ENCODE measurements around the gene GALNT11.
"Not testable (repeated sequence)": the region's sequence is repeated elsewhere in the genome, so short reads cannot be mapped to it uniquely, and the experiment has no call there.

GALNT11 gene

DNA sequence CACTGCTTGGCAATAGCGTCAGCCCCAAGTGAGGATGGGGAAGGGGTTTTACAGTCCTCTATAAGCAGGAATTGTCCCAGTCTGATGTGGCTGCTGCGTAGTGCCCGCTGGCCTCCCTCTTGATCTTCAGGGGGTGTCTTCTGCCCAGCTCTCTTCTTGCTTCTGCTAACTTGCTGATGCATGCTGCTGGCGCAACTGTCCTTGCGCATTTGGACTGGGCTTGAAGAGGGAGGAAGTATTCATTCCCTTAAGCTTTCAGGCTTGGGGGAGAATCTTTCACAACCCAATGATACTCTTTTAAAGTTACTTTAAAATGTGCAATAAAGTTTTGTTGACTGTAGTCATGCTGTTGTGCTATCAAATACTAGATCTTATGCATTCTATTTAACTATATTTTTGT is 10.3 kb downstream of the GALNT11 start:
- Histone ChIP-seq H3K9ac (ENCODE audit: insufficient read length, low read depth) (no peak overlapping the region), H3K36me3 (ENCODE audit: insufficient read depth, insufficient read length, low read length) (peaks cover 4% of the 10 kb centered on the region), H3K4me3 (ENCODE audit: insufficient read length, low read depth) (no peak overlapping the region), H3K27me3 (ENCODE audit: insufficient read depth, insufficient read length) (no peaks in the 10 kb centered on the region), H3K9me3 (ENCODE audit: insufficient read depth, low read length) (peaks cover 28% of the 10 kb centered on the region), H3K4me1 (ENCODE audit: insufficient read depth, insufficient read length) (no peaks in the 10 kb centered on the region)
- no peak for DNase-seq (ENCODE audit: low read depth, low spot score)
- TF ChIP-seq ZNF274 (IDR thresholded peaks at IDR 0.05; ENCODE audit: low read depth, low read length) (no peak), SUZ12 (IDR thresholded peaks at IDR 0.05; ENCODE audit: extremely low read depth, insufficient read depth, insufficient read length) (no peak), YY1 (IDR thresholded peaks at IDR 0.05; ENCODE audit: insufficient read depth, insufficient read length) (no peak)

GRCh38 chr7:152038410-152038809 is 12.9 kb downstream of the GALNT11 start:
- not testable (repeated sequence) for H3K9ac ChIP-seq (ENCODE audit: insufficient read length, low read depth); H3K36me3 ChIP-seq (ENCODE audit: insufficient read depth, insufficient read length, low read length); DNase-seq (ENCODE audit: low read depth, low spot score); H3K4me3 ChIP-seq (ENCODE audit: insufficient read length, low read depth); H3K27me3 ChIP-seq (ENCODE audit: insufficient read depth, insufficient read length); H3K4me1 ChIP-seq (ENCODE audit: insufficient read depth, insufficient read length)
- H3K9me3 ChIP-seq (ENCODE audit: insufficient read depth, low read length) = peaks cover 28% of the 10 kb centered on the region

GRCh38 chr7:152043086-152043485 is 17.6 kb downstream of the GALNT11 start:
- H3K4me3 ChIP-seq (ENCODE audit: insufficient read length, low read depth); H3K27me3 ChIP-seq (ENCODE audit: insufficient read depth, insufficient read length); H3K4me1 ChIP-seq (ENCODE audit: insufficient read depth, insufficient read length); H3K9ac ChIP-seq (ENCODE audit: insufficient read length, low read depth); H3K36me3 ChIP-seq (ENCODE audit: insufficient read depth, insufficient read length, low read length); DNase-seq (ENCODE audit: low read depth, low spot score): not testable (repeated sequence)
- H3K9me3 ChIP-seq (ENCODE audit: insufficient read depth, low read length) = peaks cover 17% of the 10 kb centered on the region

GRCh38 chr7:152044909-152045308 is 19.4 kb downstream of the GALNT11 start:
- not testable (repeated sequence) for H3K9me3 ChIP-seq (ENCODE audit: insufficient read depth, low read length); DNase-seq (ENCODE audit: low read depth, low spot score); H3K9ac ChIP-seq (ENCODE audit: insufficient read length, low read depth); H3K27me3 ChIP-seq (ENCODE audit: insufficient read depth, insufficient read length); H3K4me1 ChIP-seq (ENCODE audit: insufficient read depth, insufficient read length); H3K4me3 ChIP-seq (ENCODE audit: insufficient read length, low read depth); H3K36me3 ChIP-seq (ENCODE audit: insufficient read depth, insufficient read length, low read length)

GRCh38 chr7:152046531-152046930 is 21.1 kb downstream of the GALNT11 start:
- no peak for TF ChIP-seq YY1 (IDR thresholded peaks at IDR 0.05; ENCODE audit: insufficient read depth, insufficient read length)
- no peak for TF ChIP-seq SUZ12 (IDR thresholded peaks at IDR 0.05; ENCODE audit: extremely low read depth, insufficient read depth, insufficient read length)
- no peak for TF ChIP-seq ZNF274 (IDR thresholded peaks at IDR 0.05; ENCODE audit: low read depth, low read length)
- H3K4me3 ChIP-seq (ENCODE audit: insufficient read length, low read depth) = no peak overlapping the region
- no peak for DNase-seq (ENCODE audit: low read depth, low spot score)
- no peak overlapping the region for H3K9ac ChIP-seq (ENCODE audit: insufficient read length, low read depth)
- peaks cover 4% of the 10 kb centered on the region for H3K4me1 ChIP-seq (ENCODE audit: insufficient read depth, insufficient read length)
- no peaks in the 10 kb centered on the region for H3K27me3 ChIP-seq (ENCODE audit: insufficient read depth, insufficient read length)
- no peaks in the 10 kb centered on the region for H3K36me3 ChIP-seq (ENCODE audit: insufficient read depth, insufficient read length, low read length)
- peaks cover 5% of the 10 kb centered on the region; the same call in 1 of the 2 replicates for H3K9me3 ChIP-seq (ENCODE audit: insufficient read depth, low read length)

GRCh38 chr7:152048051-152048450 is 22.6 kb downstream of the GALNT11 start:
- no peaks in the 10 kb centered on the region for H3K27me3 ChIP-seq (ENCODE audit: insufficient read depth, insufficient read length)
- no peaks in the 10 kb centered on the region for H3K36me3 ChIP-seq (ENCODE audit: insufficient read depth, insufficient read length, low read length)
- peaks cover 4% of the 10 kb centered on the region for H3K4me1 ChIP-seq (ENCODE audit: insufficient read depth, insufficient read length)
- peaks cover 5% of the 10 kb centered on the region; the same call in 1 of the 2 replicates for H3K9me3 ChIP-seq (ENCODE audit: insufficient read depth, low read length)
- no peak for TF ChIP-seq ZNF274 (IDR thresholded peaks at IDR 0.05; ENCODE audit: low read depth, low read length)
- TF ChIP-seq YY1 (IDR thresholded peaks at IDR 0.05; ENCODE audit: insufficient read depth, insufficient read length) = no peak
- no peak for TF ChIP-seq SUZ12 (IDR thresholded peaks at IDR 0.05; ENCODE audit: extremely low read depth, insufficient read depth, insufficient read length)
- DNase-seq (ENCODE audit: low read depth, low spot score) = no peak
- H3K9ac ChIP-seq (ENCODE audit: insufficient read length, low read depth) = no peak overlapping the region
- no peak overlapping the region for H3K4me3 ChIP-seq (ENCODE audit: insufficient read length, low read depth)

- TF ChIP-seq YY1 (IDR thresholded peaks at IDR 0.05; ENCODE audit: insufficient read depth, insufficient read length) = no peak
- no peak for TF ChIP-seq ZNF274 (IDR thresholded peaks at IDR 0.05; ENCODE audit: low read depth, low read length)
- no peak for TF ChIP-seq SUZ12 (IDR thresholded peaks at IDR 0.05; ENCODE audit: extremely low read depth, insufficient read depth, insufficient read length)
- no peaks in the 10 kb centered on the region; the same call in 1 of the 2 replicates for H3K9me3 ChIP-seq (ENCODE audit: insufficient read depth, low read length)
- H3K36me3 ChIP-seq (ENCODE audit: insufficient read depth, insufficient read length, low read length) = no peaks in the 10 kb centered on the region
- H3K9ac ChIP-seq (ENCODE audit: insufficient read length, low read depth) = no peak overlapping the region
- H3K4me1 ChIP-seq (ENCODE audit: insufficient read depth, insufficient read length) = peaks cover 4% of the 10 kb centered on the region
- H3K27me3 ChIP-seq (ENCODE audit: insufficient read depth, insufficient read length) = no peaks in the 10 kb centered on the region
- no peak for DNase-seq (ENCODE audit: low read depth, low spot score)
- no peak overlapping the region for H3K4me3 ChIP-seq (ENCODE audit: insufficient read length, low read depth)
Observed at GRCh38 chr7:152050547-152050971, 25.1 kb downstream of the GALNT11 start.

- DNase-seq (ENCODE audit: low read depth, low spot score) = no peak
- H3K36me3 ChIP-seq (ENCODE audit: insufficient read depth, insufficient read length, low read length) = no peaks in the 10 kb centered on the region
- no peaks in the 10 kb centered on the region for H3K9me3 ChIP-seq (ENCODE audit: insufficient read depth, low read length)
- no peak for TF ChIP-seq SUZ12 (IDR thresholded peaks at IDR 0.05; ENCODE audit: extremely low read depth, insufficient read depth, insufficient read length)
- TF ChIP-seq YY1 (IDR thresholded peaks at IDR 0.05; ENCODE audit: insufficient read depth, insufficient read length) = no peak
- no peak for TF ChIP-seq ZNF274 (IDR thresholded peaks at IDR 0.05; ENCODE audit: low read depth, low read length)
- H3K9ac ChIP-seq (ENCODE audit: insufficient read length, low read depth) = no peak overlapping the region
- H3K4me1 ChIP-seq (ENCODE audit: insufficient read depth, insufficient read length) = peaks cover 4% of the 10 kb centered on the region
- no peaks in the 10 kb centered on the region for H3K27me3 ChIP-seq (ENCODE audit: insufficient read depth, insufficient read length)
- no peak overlapping the region for H3K4me3 ChIP-seq (ENCODE audit: insufficient read length, low read depth)
Observed at GRCh38 chr7:152051968-152052367, 26.5 kb downstream of the GALNT11 start.

All from NT2/D1 (cell line).